Effector memory CD8-positive, alpha-beta T cell (primary cell): ENCODE data around the gene ADGRB3.

Experiments
- ATAC-seq: fragments of 150-1000 bp; cut with Tn5 transposase; replicated peaks from 2 replicates; pipeline ENCODE4 v1.10.0; 2021; ENCODE audit warnings: mild to moderate bottlenecking, moderate library complexity
- DNase-seq, 3 experiments: peaks; one replicate each; pipeline ENCODE4 v3.0.0; 2021
- H3K27ac Mint-ChIP-seq, 2 donors: one replicate each; pipeline ENCODE4 v1.8.0; 2022; ENCODE audit warnings: mild to moderate bottlenecking in 2 of 2, mixed read lengths in 2 of 2, moderate library complexity in 2 of 2
- H3K27me3 Mint-ChIP-seq, 2 donors: one replicate each; pipeline ENCODE4 v1.8.0; 2022; ENCODE audit warnings: mixed read lengths in 2 of 2
- H3K36me3 Mint-ChIP-seq: one replicate; pipeline ENCODE4 v1.8.0; 2022; ENCODE audit warnings: mild to moderate bottlenecking, moderate library complexity, mixed read lengths; ENCODE audit not compliant: insufficient read depth
- H3K4me1 Mint-ChIP-seq, 2 donors: one replicate each; pipeline ENCODE4 v1.8.0; 2022; ENCODE audit warnings: low read depth in 2 of 2, mixed read lengths in 2 of 2
- H3K4me3 Mint-ChIP-seq, 2 donors: one replicate each; pipeline ENCODE4 v1.8.0; 2022; ENCODE audit warnings: mild to moderate bottlenecking in 2 of 2, mixed read lengths in 2 of 2, moderate library complexity in 2 of 2
- H3K9me3 Mint-ChIP-seq, 2 donors: one replicate each; pipeline ENCODE4 v1.8.0; 2022; ENCODE audit warnings: mixed read lengths in 2 of 2

Gene ADGRB3

DNA sequence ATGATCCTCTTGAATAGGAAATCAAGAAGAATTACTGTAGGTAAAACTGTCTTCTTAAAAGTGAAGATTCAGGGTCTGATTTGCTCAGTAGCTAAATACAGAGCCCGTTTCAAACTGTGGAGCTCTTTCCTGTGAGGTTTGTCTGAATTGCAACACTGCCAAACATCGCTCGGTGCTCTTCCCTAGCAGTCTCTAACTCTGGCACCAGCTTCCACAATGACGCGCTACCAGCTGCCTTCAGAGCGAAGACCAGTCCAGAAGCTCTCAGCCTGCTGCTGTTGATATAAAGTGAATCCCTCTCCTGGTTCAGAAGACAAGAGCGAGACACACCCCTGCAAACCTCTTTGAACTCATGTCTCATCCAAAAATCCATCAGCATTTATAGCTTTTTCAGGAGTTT, 714.7 kb downstream of the ADGRB3 start:
- Mint-ChIP-seq H3K27ac (no peak overlapping the region), H3K27me3 (no peaks in the 10 kb centered on the region), H3K36me3 (no peaks in the 10 kb centered on the region), H3K4me3 (no peak overlapping the region), H3K9me3 (no peaks in the 10 kb centered on the region), H3K4me1 (no peaks in the 10 kb centered on the region)
- no peak for DNase-seq
- no peak for ATAC-seq

DNA sequence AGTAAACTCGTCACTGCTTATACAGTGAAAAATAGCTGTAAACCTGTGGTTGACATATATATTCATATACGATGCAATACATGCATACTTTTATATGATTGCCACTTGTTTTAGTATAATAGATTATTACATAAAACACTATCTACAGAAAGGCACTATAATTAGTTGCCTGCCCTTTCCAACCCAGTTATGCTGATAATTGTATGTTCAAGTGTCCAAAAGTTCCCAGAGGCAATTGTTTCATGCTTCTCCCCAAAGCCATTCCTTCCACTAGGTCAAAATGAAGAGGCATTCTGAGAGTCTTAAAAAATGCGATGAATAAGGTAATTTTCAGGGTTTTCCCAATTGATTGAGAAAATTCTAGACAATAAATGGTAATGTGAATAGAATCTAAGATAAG, 727.1 kb downstream of the ADGRB3 start:
- H3K4me3 Mint-ChIP-seq, result no peak overlapping the region
- no peak overlapping the region for H3K27ac Mint-ChIP-seq
- no peak for DNase-seq
- no peak for ATAC-seq
- H3K9me3 Mint-ChIP-seq, result peaks cover 6 to 11% of the 10 kb centered on the region in 2 donors
- no peaks in the 10 kb centered on the region for H3K27me3 Mint-ChIP-seq
- H3K4me1 Mint-ChIP-seq, result no peaks in the 10 kb centered on the region
- no peaks in the 10 kb centered on the region for H3K36me3 Mint-ChIP-seq

DNA sequence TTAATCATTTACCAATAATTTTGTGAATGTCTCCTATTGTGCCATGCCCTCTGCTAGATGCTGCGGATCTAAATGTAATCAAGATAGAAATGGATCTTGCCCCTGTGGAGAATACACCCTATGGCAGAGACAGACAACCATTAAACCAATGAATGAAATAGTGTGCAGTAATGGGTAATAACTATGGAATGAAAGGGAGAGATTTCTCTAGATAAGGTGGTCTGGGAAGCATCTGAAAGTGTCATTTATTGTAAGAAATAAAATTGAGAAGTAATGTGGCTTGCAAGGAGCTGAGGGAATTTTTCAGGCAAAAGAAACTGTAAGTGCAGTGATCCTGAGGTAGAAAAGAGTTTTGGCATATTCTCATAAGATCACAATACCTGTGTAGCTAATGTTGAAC, 731.7 kb downstream of the ADGRB3 start:
- peaks cover 8 to 11% of the 10 kb centered on the region in 2 donors for H3K9me3 Mint-ChIP-seq
- DNase-seq (no peak), ATAC-seq (no peak)
- H3K36me3 Mint-ChIP-seq, result no peaks in the 10 kb centered on the region
- H3K4me3 Mint-ChIP-seq, result no peak overlapping the region
- H3K27ac Mint-ChIP-seq, result no peak overlapping the region
- H3K4me1 Mint-ChIP-seq, result no peaks in the 10 kb centered on the region
- no peaks in the 10 kb centered on the region for H3K27me3 Mint-ChIP-seq

DNA sequence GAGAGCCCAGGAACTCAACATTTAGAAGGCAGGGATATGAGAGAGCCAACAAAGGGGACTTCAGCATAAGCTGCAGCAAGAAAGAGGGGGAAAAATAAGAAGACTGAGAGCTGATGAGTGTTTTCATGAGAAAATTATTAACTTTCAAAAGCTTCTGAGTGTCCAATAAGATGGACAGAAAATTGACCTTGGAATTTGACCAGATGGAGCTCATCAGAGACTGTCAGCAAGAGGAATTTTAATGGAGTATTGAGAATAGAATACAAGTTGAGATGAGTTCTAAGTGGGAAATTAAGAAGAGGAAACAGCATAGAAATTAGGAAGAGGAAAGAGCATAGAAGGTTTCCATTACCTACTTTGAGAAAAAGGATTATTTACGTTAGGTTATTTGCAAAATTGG, 733.5 kb downstream of the ADGRB3 start:
- H3K27me3 Mint-ChIP-seq, result no peaks in the 10 kb centered on the region
- no peaks in the 10 kb centered on the region for H3K36me3 Mint-ChIP-seq
- no peaks in the 10 kb centered on the region for H3K4me1 Mint-ChIP-seq
- H3K4me3 Mint-ChIP-seq, result no peak overlapping the region
- no peak overlapping the region for H3K27ac Mint-ChIP-seq
- ATAC-seq (no peak), DNase-seq (no peak)
- peaks cover 7 to 8% of the 10 kb centered on the region in 2 donors for H3K9me3 Mint-ChIP-seq

DNA sequence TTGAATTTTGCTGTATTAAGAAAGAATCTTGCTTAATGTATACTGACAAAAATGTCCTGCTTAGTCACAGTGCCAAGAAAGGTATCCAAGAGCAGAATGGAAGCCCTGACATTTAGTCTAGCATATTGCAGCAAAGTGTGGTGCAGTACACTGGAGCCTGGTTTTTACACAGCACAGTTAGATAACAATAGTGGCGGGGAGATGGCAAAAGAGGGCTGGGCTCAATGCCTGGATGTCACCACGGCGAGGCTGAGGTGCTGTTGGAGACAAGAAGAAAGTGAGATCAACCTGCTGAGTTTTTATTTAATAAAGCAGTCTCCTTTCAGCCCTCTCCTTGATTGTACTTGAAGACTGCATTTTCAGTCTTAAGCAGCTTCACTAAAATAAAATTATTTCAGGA, 735.7 kb downstream of the ADGRB3 start:
- Mint-ChIP-seq H3K27me3 (no peaks in the 10 kb centered on the region), H3K36me3 (no peaks in the 10 kb centered on the region), H3K9me3 (peaks cover 0 to 2% of the 10 kb centered on the region in 2 donors), H3K4me1 (no peaks in the 10 kb centered on the region), H3K27ac (no peak overlapping the region), H3K4me3 (no peak overlapping the region)
- DNase-seq, result no peak
- ATAC-seq, result no peak

DNA sequence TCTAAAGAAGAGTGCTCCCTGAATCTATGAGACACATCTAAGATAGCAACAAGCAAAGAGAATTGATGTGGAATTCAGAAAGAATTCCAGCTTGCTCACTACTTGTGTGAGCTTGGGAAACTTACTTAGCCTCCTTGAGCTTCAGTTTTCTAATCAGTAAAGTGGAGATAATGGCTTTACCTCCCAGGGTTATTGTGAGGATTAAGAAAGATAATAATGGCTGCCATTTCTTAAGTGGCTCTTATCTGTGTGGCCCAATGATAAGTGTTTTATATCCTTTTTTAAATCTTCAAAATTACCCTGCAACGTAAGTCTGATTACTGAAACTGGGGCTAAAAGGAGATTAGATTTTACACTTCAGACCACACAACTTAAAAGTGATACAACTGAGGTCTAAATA, 743.2 kb downstream of the ADGRB3 start:
- H3K4me1 Mint-ChIP-seq, result no peaks in the 10 kb centered on the region
- H3K27ac Mint-ChIP-seq, result no peak overlapping the region
- no peaks in the 10 kb centered on the region for H3K36me3 Mint-ChIP-seq
- H3K9me3 Mint-ChIP-seq, result peaks cover 3 to 6% of the 10 kb centered on the region in 2 donors
- H3K4me3 Mint-ChIP-seq, result no peak overlapping the region
- DNase-seq (no peak), ATAC-seq (no peak)
- H3K27me3 Mint-ChIP-seq, result no peaks in the 10 kb centered on the region

DNA sequence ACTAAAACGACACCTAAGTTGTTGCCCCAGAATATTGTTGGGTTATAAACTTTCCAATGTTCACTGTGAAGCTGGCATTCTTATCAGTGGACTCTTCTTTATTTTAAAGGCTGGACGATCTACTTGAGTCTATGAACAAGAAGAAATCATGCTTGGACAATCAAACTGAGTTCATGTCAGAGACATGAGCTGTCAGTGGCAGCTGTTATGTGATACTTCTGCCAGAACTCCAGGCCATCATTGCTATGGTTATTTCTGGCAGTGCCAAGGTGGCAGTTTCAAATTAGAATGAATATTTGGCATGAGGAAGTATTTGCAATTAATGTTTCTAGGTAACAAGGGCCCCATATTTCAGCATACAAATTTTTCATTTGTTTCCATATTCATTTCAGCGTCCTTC, 744.4 kb downstream of the ADGRB3 start:
- ATAC-seq (no peak), DNase-seq (no peak)
- H3K27me3 Mint-ChIP-seq, result no peaks in the 10 kb centered on the region
- H3K9me3 Mint-ChIP-seq, result peaks cover 3 to 6% of the 10 kb centered on the region in 2 donors
- no peaks in the 10 kb centered on the region for H3K4me1 Mint-ChIP-seq
- H3K4me3 Mint-ChIP-seq, result no peak overlapping the region
- H3K27ac Mint-ChIP-seq, result no peak overlapping the region
- H3K36me3 Mint-ChIP-seq, result no peaks in the 10 kb centered on the region

DNA sequence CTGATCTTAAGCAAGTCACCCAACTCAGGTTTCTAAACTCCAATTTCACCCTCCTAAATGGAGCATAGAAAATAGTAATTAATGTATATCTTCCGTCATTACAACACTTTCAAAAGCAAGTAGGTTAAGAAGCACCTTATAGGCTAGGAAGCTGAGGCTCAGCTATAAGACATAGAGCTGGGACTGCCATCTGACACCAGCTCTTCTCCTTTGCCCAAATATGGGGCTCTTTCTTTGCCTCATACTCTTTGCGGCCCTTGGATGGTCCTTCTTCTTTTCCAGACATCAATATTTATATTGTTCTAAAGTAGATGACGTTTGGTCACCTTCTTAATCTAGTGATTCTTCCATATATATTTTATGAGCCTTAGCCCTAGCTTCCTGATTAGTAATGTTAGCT, 748.5 kb downstream of the ADGRB3 start:
- Mint-ChIP-seq H3K36me3 (no peaks in the 10 kb centered on the region), H3K4me3 (no peak overlapping the region), H3K27ac (no peak overlapping the region), H3K9me3 (peaks cover 3 to 6% of the 10 kb centered on the region in 2 donors), H3K27me3 (no peaks in the 10 kb centered on the region), H3K4me1 (no peaks in the 10 kb centered on the region)
- DNase-seq (no peak), ATAC-seq (no peak)

DNA sequence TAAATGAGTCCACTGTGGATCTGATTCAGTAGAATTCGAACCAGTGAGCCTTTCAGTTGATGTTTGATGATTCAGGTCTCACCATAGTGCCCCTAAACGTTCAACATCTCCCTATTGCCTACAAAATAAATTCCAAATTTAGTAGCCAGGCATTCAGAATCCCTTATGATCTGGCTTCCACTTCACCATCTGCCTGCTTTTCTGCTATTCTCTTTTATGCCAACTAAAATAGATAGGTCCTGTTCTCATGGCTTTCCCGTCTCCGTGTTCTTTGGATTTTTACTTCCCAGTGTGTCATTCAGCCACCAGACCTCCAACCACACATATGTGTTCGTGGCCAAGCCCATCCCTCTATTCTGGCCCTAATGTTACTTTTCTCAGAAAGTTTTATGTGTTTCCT, 751.3 kb downstream of the ADGRB3 start:
- Mint-ChIP-seq H3K9me3 (peaks cover 3 to 6% of the 10 kb centered on the region in 2 donors), H3K27ac (no peak overlapping the region), H3K36me3 (no peaks in the 10 kb centered on the region), H3K4me3 (no peak overlapping the region), H3K27me3 (no peaks in the 10 kb centered on the region), H3K4me1 (no peaks in the 10 kb centered on the region)
- ATAC-seq (no peak), DNase-seq (no peak)

DNA sequence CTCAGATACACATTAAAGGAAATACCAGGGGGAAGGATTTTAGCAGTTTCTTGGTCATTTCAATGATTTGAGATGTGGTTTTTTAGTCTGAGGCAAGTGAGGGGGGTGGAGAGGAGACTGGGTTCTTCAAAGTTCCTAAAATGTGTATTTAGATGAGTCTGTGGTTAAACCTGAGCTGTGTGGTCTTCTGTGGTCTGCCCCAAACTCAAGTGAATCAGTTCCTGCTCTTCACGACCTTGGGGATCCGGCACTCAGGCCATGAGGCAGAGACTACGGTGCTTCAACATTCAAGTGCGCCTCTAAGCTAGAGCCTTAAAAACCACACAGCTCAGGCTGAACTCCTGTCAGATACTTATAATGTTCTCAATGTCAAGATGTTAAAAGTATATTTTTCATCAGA, 755.0 kb downstream of the ADGRB3 start:
- H3K4me1 Mint-ChIP-seq, result no peaks in the 10 kb centered on the region
- DNase-seq (no peak), ATAC-seq (no peak)
- H3K36me3 Mint-ChIP-seq, result no peaks in the 10 kb centered on the region
- H3K4me3 Mint-ChIP-seq, result no peak overlapping the region
- H3K27me3 Mint-ChIP-seq, result no peaks in the 10 kb centered on the region
- H3K27ac Mint-ChIP-seq, result no peak overlapping the region
- peaks cover 5 to 9% of the 10 kb centered on the region in 2 donors for H3K9me3 Mint-ChIP-seq

DNA sequence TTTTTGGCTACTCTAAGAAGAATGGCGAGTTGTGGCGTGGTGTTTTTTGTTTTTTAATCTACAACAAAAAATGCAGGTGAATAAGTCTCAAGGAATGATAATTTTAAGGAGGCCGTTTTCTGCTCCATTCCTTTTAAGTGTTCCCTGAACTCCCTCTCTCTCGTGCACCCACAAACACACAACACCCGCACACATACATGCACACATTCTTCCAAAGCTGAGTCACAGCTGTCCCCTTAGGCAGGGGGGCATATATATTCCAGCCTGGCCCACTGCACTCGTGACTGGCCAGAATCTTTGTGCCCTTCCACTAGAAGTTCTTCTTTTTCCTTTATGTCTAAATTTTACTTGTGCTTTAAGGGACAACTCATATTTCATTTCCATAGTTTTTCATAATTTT, 756.0 kb downstream of the ADGRB3 start:
- Mint-ChIP-seq H3K27ac (no peak overlapping the region), H3K36me3 (no peaks in the 10 kb centered on the region), H3K4me3 (no peak overlapping the region), H3K9me3 (peaks cover 5 to 9% of the 10 kb centered on the region in 2 donors), H3K27me3 (no peaks in the 10 kb centered on the region), H3K4me1 (no peaks in the 10 kb centered on the region)
- DNase-seq (no peak), ATAC-seq (no peak)

DNA sequence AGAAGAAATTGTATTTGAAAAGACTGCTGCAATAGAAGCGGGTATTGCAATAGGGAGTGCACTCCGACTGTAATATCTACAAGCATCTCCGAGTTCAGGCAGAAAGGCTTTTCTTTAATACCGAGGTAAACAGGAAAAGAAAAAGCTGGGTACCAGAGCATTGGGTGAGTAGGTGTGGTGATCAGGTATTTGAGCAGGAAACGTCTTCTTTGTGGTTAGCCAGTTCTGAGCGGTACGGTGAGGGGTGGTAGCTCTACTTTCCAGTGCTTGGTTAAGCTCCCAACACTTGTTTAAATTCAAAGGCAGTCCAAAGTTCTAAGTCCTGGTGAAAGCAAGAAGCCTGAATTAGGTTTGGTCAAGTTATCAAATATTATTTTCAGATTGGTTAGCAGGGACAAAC, 757.7 kb downstream of the ADGRB3 start:
- H3K9me3 Mint-ChIP-seq, result peaks cover 3 to 9% of the 10 kb centered on the region in 2 donors
- no peaks in the 10 kb centered on the region for H3K27me3 Mint-ChIP-seq
- H3K4me3 Mint-ChIP-seq, result no peak overlapping the region
- DNase-seq (no peak), ATAC-seq (no peak)
- no peak overlapping the region for H3K27ac Mint-ChIP-seq
- no peaks in the 10 kb centered on the region for H3K36me3 Mint-ChIP-seq
- H3K4me1 Mint-ChIP-seq, result no peaks in the 10 kb centered on the region

DNA sequence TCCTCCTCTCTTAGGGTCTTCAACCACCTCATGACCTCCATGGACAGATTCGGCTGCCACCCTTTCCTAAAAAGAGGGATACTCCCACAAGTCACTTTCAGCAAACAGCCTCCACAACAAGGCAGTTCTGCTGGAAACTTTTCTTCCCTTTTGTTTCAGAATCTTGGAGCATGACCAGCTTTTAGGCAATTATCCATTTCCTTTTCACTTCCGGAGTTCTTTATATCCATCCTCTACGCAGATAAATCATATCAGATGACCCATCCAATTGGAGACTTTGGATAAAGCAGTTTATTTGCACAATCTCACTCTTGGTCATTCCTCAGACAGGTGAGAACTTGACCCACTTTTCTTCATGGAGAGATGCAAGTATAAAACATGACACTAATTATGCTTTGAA, 763.2 kb downstream of the ADGRB3 start:
- Mint-ChIP-seq H3K9me3 (no peaks in the 10 kb centered on the region), H3K27ac (no peak overlapping the region), H3K27me3 (no peaks in the 10 kb centered on the region), H3K4me3 (no peak overlapping the region), H3K36me3 (no peaks in the 10 kb centered on the region), H3K4me1 (no peaks in the 10 kb centered on the region)
- ATAC-seq (no peak), DNase-seq (no peak)

DNA sequence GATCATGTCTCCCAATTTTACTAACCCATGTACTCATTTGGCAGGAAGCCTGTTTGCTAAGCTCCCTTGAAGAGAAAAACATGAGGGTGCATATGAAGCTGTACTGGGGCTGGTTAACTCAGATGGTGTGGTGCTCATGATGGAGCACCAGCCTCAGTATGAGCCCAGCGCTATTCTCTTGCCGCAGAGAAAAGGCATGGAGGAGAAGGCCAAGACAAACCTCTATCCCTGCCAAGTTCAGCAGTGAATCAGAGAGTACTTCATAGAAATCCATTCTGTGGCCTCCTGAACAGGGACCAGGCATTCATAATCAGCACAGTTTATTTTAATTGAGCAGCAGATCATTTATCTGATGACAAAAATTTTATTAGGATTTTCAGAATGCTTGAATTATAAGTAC, 763.6 kb downstream of the ADGRB3 start:
- Mint-ChIP-seq H3K36me3 (no peaks in the 10 kb centered on the region), H3K27me3 (no peaks in the 10 kb centered on the region), H3K4me1 (no peaks in the 10 kb centered on the region), H3K9me3 (no peaks in the 10 kb centered on the region), H3K27ac (no peak overlapping the region), H3K4me3 (no peak overlapping the region)
- ATAC-seq (no peak), DNase-seq (no peak)

DNA sequence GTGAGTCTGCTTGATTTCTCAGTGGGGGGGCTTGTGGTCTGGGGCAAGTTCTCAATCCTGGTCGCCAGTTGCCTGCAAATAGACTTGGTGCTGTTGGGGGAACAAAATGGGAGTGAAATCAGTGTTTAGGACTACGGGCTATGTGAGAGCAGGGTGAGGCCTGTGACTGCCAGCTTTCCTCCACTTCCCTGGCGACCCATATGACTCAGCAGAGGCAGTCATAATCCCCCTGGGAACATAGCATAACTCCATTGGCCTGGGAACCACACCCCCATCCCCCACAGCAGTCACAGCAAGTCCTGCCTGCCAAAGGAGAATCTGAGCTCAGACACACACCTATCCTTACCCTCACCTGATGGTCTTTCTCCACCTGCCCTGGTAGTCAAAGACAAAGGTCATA, 773.8 kb downstream of the ADGRB3 start:
- DNase-seq (no peak), ATAC-seq (no peak)
- H3K4me3 Mint-ChIP-seq, result no peak overlapping the region
- H3K9me3 Mint-ChIP-seq, result peaks cover 11 to 29% of the 10 kb centered on the region in 2 donors
- H3K27ac Mint-ChIP-seq, result no peak overlapping the region
- H3K4me1 Mint-ChIP-seq, result no peaks in the 10 kb centered on the region
- no peaks in the 10 kb centered on the region for H3K36me3 Mint-ChIP-seq
- no peaks in the 10 kb centered on the region for H3K27me3 Mint-ChIP-seq
